Activated naive CD8-positive, alpha-beta T cell treated with anti-CD3 and anti-CD28 coated beads for 36 hours (primary cell): ENCODE data around the gene ERCC3. TPM values are rescaled to one million over a fixed set of nuclear protein-coding genes. Genes with fewer than 3 reads are reported as not detected.
"Not testable (repeated sequence)": the region's sequence is repeated elsewhere in the genome, so short reads cannot be mapped to it uniquely, and the experiment has no call there.

Experiments
- DNase-seq: peaks from one replicate; pipeline ENCODE4 v3.0.0; 2021
- H3K27ac Mint-ChIP-seq: one replicate; pipeline ENCODE4 v1.8.0; 2022; ENCODE audit warnings: mild to moderate bottlenecking, moderate library complexity, mixed read lengths
- H3K27me3 Mint-ChIP-seq: one replicate; pipeline ENCODE4 v1.8.0; 2022; ENCODE audit warnings: mild to moderate bottlenecking, mixed read lengths
- H3K36me3 Mint-ChIP-seq: one replicate; pipeline ENCODE4 v1.8.0; 2021; ENCODE audit warnings: mild to moderate bottlenecking, mixed read lengths
- H3K4me1 Mint-ChIP-seq: one replicate; pipeline ENCODE4 v1.8.0; 2021; ENCODE audit warnings: mixed read lengths
- H3K4me3 Mint-ChIP-seq: one replicate; pipeline ENCODE4 v1.8.0; 2022; ENCODE audit warnings: mild to moderate bottlenecking, moderate library complexity, mixed read lengths
- H3K9me3 Mint-ChIP-seq: one replicate; pipeline ENCODE4 v1.8.0; 2022; ENCODE audit warnings: mixed read lengths
- total RNA-seq, 2 experiments: library from RNA; stranded (reverse); gene quantifications; one replicate each; pipeline ENCODE4 v1.2.3, GENCODE V29; 2021

ERCC3 gene
- total RNA-seq, 2 experiments from 2014 or later: 51.7 to 53.2 TPM

GRCh38 chr2:127256381-127256780 lies 37.6 kb downstream of the ERCC3 start:
- Mint-ChIP-seq H3K4me1 (peaks cover 7% of the 10 kb centered on the region), H3K4me3 (no peak overlapping the region), H3K27ac (no peak overlapping the region), H3K27me3 (no peaks in the 10 kb centered on the region), H3K36me3 (peaks cover 16% of the 10 kb centered on the region), H3K9me3 (no peaks in the 10 kb centered on the region)
- DNase-seq: no peak

- Mint-ChIP-seq H3K4me1 (peaks cover 7% of the 10 kb centered on the region), H3K27me3 (no peaks in the 10 kb centered on the region), H3K4me3 (no peak overlapping the region), H3K27ac (no peak overlapping the region), H3K36me3 (peaks cover 16% of the 10 kb centered on the region), H3K9me3 (no peaks in the 10 kb centered on the region)
- no peak for DNase-seq
These were observed 38.2 kb downstream of the ERCC3 start for GRCh38 chr2:127255721-127256120.

DNA sequence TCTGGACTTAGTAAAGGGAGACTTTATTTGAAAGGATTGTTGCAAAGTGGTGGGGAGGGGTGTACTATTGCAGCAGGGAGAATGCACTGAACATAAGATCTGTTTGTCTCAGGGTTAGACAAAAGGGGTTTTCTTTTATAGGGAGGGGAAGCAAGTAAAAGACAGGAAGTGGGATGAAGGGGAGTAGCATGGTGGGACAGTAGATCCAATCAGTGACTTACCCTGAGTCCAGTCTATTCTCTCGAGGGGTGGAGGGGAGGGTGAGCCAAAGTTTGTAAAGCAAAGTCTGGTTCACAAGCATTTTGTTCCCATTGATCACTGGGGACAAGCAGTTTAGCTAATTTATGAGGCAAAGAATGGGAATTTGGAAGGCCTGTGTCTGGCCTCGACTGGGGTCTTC lies 38.8 kb downstream of the ERCC3 start:
- no peak for DNase-seq
- no peaks in the 10 kb centered on the region for H3K27me3 Mint-ChIP-seq
- H3K27ac Mint-ChIP-seq: no peak overlapping the region
- peaks cover 7% of the 10 kb centered on the region for H3K4me1 Mint-ChIP-seq
- H3K9me3 Mint-ChIP-seq: no peaks in the 10 kb centered on the region
- H3K4me3 Mint-ChIP-seq: no peak overlapping the region
- peaks cover 16% of the 10 kb centered on the region for H3K36me3 Mint-ChIP-seq

- DNase-seq: no peak
- Mint-ChIP-seq H3K27me3 (no peaks in the 10 kb centered on the region), H3K9me3 (no peaks in the 10 kb centered on the region), H3K27ac (no peak overlapping the region), H3K4me1 (peaks cover 7% of the 10 kb centered on the region), H3K36me3 (peaks cover 11% of the 10 kb centered on the region), H3K4me3 (no peak overlapping the region)
These were observed 39.5 kb downstream of the ERCC3 start for GRCh38 chr2:127254386-127254981.

- H3K9me3 Mint-ChIP-seq: peaks cover 19% of the 10 kb centered on the region
- DNase-seq, H3K27ac Mint-ChIP-seq, H3K27me3 Mint-ChIP-seq, H3K4me1 Mint-ChIP-seq, H3K4me3 Mint-ChIP-seq: not testable (repeated sequence)
- peaks cover 14% of the 10 kb centered on the region for H3K36me3 Mint-ChIP-seq
These were observed 52.8 kb downstream of the ERCC3 start for GRCh38 chr2:127241184-127241583.

DNA sequence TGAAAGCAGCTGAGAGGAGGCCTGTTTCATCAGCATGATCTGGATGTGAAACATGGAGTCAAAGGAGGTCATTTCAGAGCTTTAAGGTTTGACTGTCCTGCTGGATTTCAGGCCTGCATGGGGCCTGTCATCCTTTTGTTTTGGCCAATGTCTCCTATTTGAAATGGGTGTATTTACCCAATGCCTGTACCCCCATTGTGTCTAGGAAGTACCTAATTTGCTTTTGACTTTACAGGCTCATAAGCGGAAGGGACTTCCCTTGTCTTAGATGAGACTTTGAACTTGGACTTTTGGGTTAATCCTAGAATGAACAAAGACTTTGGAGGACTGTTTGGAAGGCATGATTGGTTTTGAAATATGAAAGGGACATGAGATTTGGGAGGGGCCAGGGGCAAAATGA lies 54.5 kb downstream of the ERCC3 start:
- no peaks in the 10 kb centered on the region for H3K27me3 Mint-ChIP-seq
- H3K36me3 Mint-ChIP-seq: peaks cover 14% of the 10 kb centered on the region
- no peak overlapping the region for H3K27ac Mint-ChIP-seq
- no peaks in the 10 kb centered on the region for H3K4me1 Mint-ChIP-seq
- H3K4me3 Mint-ChIP-seq: no peak overlapping the region
- H3K9me3 Mint-ChIP-seq: peaks cover 19% of the 10 kb centered on the region
- DNase-seq: no peak

DNA sequence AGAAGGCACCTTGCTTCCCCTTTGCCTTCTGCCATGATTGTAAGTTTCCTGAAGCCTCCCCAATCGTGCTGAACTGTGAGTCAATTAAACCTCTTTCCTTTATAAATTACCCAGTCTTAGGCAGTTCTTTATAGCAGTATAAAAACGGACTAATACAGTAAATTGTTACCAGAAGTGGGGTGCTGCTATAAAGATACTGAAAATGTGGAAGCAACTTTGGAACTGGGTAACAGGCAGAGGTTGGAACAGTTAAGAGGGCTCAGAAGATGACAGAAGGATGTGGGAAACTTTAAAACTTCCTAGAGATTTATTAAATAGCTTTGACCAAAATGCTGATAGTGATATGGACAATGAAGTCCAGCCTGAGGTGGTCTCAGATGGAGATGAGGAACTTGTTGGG lies 56.2 kb downstream of the ERCC3 start:
- H3K9me3 Mint-ChIP-seq: peaks cover 19% of the 10 kb centered on the region
- H3K4me1 Mint-ChIP-seq, H3K27me3 Mint-ChIP-seq, DNase-seq, H3K4me3 Mint-ChIP-seq, H3K27ac Mint-ChIP-seq: not testable (repeated sequence)
- H3K36me3 Mint-ChIP-seq: peaks cover 14% of the 10 kb centered on the region

GRCh38 chr2:127235082-127235702 lies 58.8 kb downstream of the ERCC3 start:
- peaks cover 10% of the 10 kb centered on the region for H3K9me3 Mint-ChIP-seq
- H3K27ac Mint-ChIP-seq: no peak overlapping the region
- no peak overlapping the region for H3K4me3 Mint-ChIP-seq
- DNase-seq: no peak
- H3K27me3 Mint-ChIP-seq: no peaks in the 10 kb centered on the region
- H3K4me1 Mint-ChIP-seq: no peaks in the 10 kb centered on the region
- H3K36me3 Mint-ChIP-seq: peaks cover 6% of the 10 kb centered on the region

- Mint-ChIP-seq H3K4me1 (no peaks in the 10 kb centered on the region), H3K27ac (no peak overlapping the region), H3K36me3 (peaks cover 3% of the 10 kb centered on the region)
These were observed 60.2 kb downstream of the ERCC3 start for GRCh38 chr2:127233710-127234109.

DNA sequence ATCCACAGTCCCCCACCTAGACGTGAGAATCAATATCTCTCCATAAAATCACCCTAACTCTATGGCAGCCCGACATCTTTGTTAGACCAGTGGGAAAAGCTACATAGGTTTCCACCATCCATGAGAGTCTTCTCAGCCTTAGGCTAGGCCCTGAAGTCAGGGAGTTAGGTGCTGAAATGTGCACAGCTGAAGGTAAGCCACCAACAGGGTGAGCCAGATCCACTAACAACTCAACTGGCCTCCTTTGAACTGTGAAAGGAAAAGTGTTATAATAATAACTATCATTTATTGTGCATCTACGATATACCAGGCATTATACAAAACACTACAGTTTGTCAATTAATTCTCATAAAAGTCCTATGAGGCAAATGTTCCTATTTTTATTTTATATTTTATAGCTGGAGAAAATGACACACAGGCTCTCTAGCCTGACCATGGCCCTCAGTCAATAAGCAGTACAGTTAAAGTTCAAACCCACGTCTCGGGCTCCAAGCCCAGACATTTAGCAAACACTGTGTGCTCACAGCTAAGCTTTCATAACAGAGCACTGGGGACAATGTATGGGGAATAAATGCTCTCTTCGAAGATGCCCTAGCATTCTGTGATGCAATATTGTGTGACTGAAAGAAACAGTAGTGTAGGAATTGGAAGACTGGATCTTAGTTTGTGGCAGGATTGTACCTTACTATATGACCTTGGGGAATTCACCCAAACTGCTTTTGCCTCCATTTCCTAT lies 62.6 kb downstream of the ERCC3 start:
- Mint-ChIP-seq H3K4me1 (peaks cover 6% of the 10 kb centered on the region), H3K27me3 (peaks cover 13% of the 10 kb centered on the region), H3K27ac (no peak overlapping the region), H3K9me3 (no peaks in the 10 kb centered on the region), H3K4me3 (no peak overlapping the region), H3K36me3 (no peaks in the 10 kb centered on the region)
- DNase-seq: no peak

More at GRCh38 chr2:127233710-127234109, 60.2 kb downstream of the ERCC3 start:
- H3K4me3 Mint-ChIP-seq: no peak overlapping the region
- no peak for DNase-seq
- no peaks in the 10 kb centered on the region for H3K27me3 Mint-ChIP-seq
- peaks cover 10% of the 10 kb centered on the region for H3K9me3 Mint-ChIP-seq

DNA sequence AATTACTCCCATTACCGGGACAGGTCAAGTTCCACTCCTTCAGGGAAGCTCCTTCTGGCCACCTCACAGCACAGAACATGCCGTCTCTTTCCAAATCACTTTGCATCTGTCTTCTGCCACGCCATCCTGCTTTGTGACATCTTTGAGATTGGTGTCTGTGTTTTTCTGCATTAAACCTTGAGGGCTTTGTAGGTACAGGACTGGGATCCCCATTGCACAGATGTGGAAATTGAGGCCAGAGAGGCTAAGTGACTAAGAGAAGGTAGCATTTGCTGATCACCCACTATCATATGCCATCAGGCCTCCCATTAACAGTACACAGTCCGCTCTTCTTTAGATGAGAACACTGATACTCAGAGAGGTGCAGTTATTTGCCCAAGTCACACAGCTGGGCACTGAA lies 64.4 kb downstream of the ERCC3 start:
- Mint-ChIP-seq H3K4me1 (peaks cover 8% of the 10 kb centered on the region), H3K27ac (no peak overlapping the region), H3K4me3 (no peak overlapping the region), H3K9me3 (no peaks in the 10 kb centered on the region), H3K36me3 (no peaks in the 10 kb centered on the region), H3K27me3 (peaks cover 28% of the 10 kb centered on the region)
- no peak for DNase-seq

DNA sequence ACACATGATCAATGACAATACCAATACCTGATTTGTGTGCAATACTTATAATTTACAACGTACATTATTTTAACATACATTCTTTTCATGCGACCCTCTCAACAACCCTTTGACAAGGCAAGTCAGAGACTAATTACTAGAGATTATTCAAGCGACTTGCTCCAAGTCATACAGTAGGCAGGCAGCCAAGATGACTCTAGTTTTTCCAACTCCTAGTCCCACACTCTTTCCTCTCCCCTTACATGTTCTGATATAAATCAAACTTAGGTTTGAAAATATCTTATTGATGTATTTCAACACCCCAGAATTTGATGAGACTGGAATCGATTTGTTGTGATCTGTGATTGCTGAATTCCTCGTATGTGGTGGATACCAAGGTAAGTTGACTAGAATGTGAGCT lies 65.8 kb downstream of the ERCC3 start:
- Mint-ChIP-seq H3K4me1 (peaks cover 8% of the 10 kb centered on the region), H3K36me3 (no peaks in the 10 kb centered on the region), H3K27ac (no peak overlapping the region), H3K4me3 (no peak overlapping the region), H3K9me3 (no peaks in the 10 kb centered on the region), H3K27me3 (peaks cover 40% of the 10 kb centered on the region)
- DNase-seq: no peak

GRCh38 chr2:127227264-127227660 lies 66.7 kb downstream of the ERCC3 start:
- not testable (repeated sequence) for H3K27ac Mint-ChIP-seq, H3K4me3 Mint-ChIP-seq, DNase-seq, H3K4me1 Mint-ChIP-seq, H3K9me3 Mint-ChIP-seq, H3K36me3 Mint-ChIP-seq
- H3K27me3 Mint-ChIP-seq: peaks cover 45% of the 10 kb centered on the region

- peak; percentile 44 for DNase-seq
- H3K27ac Mint-ChIP-seq: peak overlapping the region; percentile 0
- H3K4me1 Mint-ChIP-seq: peaks cover 8% of the 10 kb centered on the region
- no peak overlapping the region for H3K4me3 Mint-ChIP-seq
- H3K36me3 Mint-ChIP-seq: no peaks in the 10 kb centered on the region
- peaks cover 47% of the 10 kb centered on the region for H3K27me3 Mint-ChIP-seq
- no peaks in the 10 kb centered on the region for H3K9me3 Mint-ChIP-seq
These were observed 67.3 kb downstream of the ERCC3 start for GRCh38 chr2:127226520-127227263.

GRCh38 chr2:127226132-127226519 lies 67.8 kb downstream of the ERCC3 start:
- no peak overlapping the region for H3K4me3 Mint-ChIP-seq
- H3K36me3 Mint-ChIP-seq: no peaks in the 10 kb centered on the region
- H3K27me3 Mint-ChIP-seq: peaks cover 50% of the 10 kb centered on the region
- peaks cover 8% of the 10 kb centered on the region for H3K4me1 Mint-ChIP-seq
- H3K27ac Mint-ChIP-seq: no peak overlapping the region
- DNase-seq: no peak
- H3K9me3 Mint-ChIP-seq: no peaks in the 10 kb centered on the region
